Common myeloid progenitor, CD34-positive (primary cell): Measurements from ENCODE around the gene PPID.
"Not testable (repeated sequence)": the region's sequence is repeated elsewhere in the genome, so short reads cannot be mapped to it uniquely, and the experiment has no call there.

Experiments
- CTCF ChIA-PET: fragments of 350-600 bp; sonication (Branson Sonifier 250); formaldehyde crosslinking; loops from one replicate; lab custom pipeline; 2021; ENCODE audit warnings: antibody characterized with exemption; lab: Charles Lee
- POLR2A ChIA-PET: fragments of 350-600 bp; sonication (Branson Sonifier 250); formaldehyde crosslinking; loops from one replicate; lab custom pipeline; 2021; ENCODE audit warnings: antibody characterized with exemption; lab: Charles Lee
- DNase-seq, 3 donors: peaks; one replicate each; pipeline versions ENCODE4 v3.0.0 to v3.0.0-alpha.2; 2013
- H3K27ac ChIP-seq, 2 experiments: 1 replicate in 1 of 2; 2 replicates in 1 of 2; pipeline ENCODE4 v1.7.0; 2013; ENCODE audit warnings: inconsistent platforms in 2 of 2, low read length in 2 of 2, mild to moderate bottlenecking in 2 of 2, low read depth in 1 of 2, moderate library complexity in 1 of 2; ENCODE audit not compliant: severe bottlenecking in 2 of 2, insufficient read depth in 1 of 2, poor library complexity in 1 of 2
- H3K27me3 ChIP-seq, 5 experiments: replicated peaks in 2 of 5; 1 replicate in 3 of 5; 2 replicates in 2 of 5; pipeline versions ENCODE4 v1.6.1 to v1.7.0; 2013; ENCODE audit warnings: low read length in 4 of 5, mild to moderate bottlenecking in 2 of 5, moderate library complexity in 2 of 5, inconsistent platforms in 1 of 5; ENCODE audit not compliant: insufficient read depth in 5 of 5, control insufficient read depth in 4 of 5
- H3K36me3 ChIP-seq, 4 experiments: 1 replicate in 2 of 4; 2 replicates in 2 of 4; pipeline versions ENCODE4 v1.6.1 to v1.7.0; 2013; ENCODE audit warnings: low read length in 3 of 4, control low read depth in 1 of 4, mild to moderate bottlenecking in 1 of 4; ENCODE audit not compliant: control insufficient read depth in 4 of 4, insufficient read depth in 4 of 4
- H3K4me1 ChIP-seq, 4 experiments: 1 replicate in 3 of 4; 2 replicates in 1 of 4; pipeline versions ENCODE4 v1.6.1 to v1.7.1; 2013; ENCODE audit warnings: low read length in 3 of 4, mild to moderate bottlenecking in 3 of 4, control low read depth in 1 of 4, inconsistent platforms in 1 of 4, moderate library complexity in 1 of 4; ENCODE audit not compliant: control insufficient read depth in 4 of 4, insufficient read depth in 4 of 4; ENCODE audit errors: control extremely low read depth in 1 of 4
- H3K4me3 ChIP-seq, 7 experiments: 1 replicate in 4 of 7; 2 replicates in 3 of 7; pipeline versions ENCODE4 v1.5.1 to v1.7.0; 2013; ENCODE audit warnings: mild to moderate bottlenecking in 7 of 7, low read length in 6 of 7, moderate library complexity in 6 of 7, inconsistent platforms in 2 of 7, low read depth in 2 of 7, control low read depth in 1 of 7; ENCODE audit not compliant: insufficient read depth in 4 of 7, control insufficient read depth in 1 of 7; ENCODE audit errors: extremely low read depth in 1 of 7
- H3K9me3 ChIP-seq, 5 experiments: 1 replicate in 4 of 5; 2 replicates in 1 of 5; pipeline versions ENCODE4 v1.6.1 to v1.7.1; 2013; ENCODE audit warnings: low read length in 4 of 5, mild to moderate bottlenecking in 2 of 5, inconsistent platforms in 1 of 5, low read depth in 1 of 5, moderate library complexity in 1 of 5; ENCODE audit not compliant: control insufficient read depth in 4 of 5, insufficient read depth in 2 of 5; ENCODE audit errors: control extremely low read depth in 1 of 5
- WGBS: methylation state at CpG from one replicate; pipeline ENCODE4 v1.1.5; 2013; ENCODE audit not compliant: insufficient coverage; 5-methylcytosine and 5-hydroxymethylcytosine counted together

The PPID gene

GRCh38 chr4:158766434-158767044 is 43.3 kb upstream of the PPID start:
- Histone ChIP-seq H3K27ac (no peak overlapping the region), H3K36me3 (no peaks in the 10 kb centered on the region), H3K9me3 (no peaks in the 10 kb centered on the region), H3K4me3 (no peak overlapping the region), H3K4me1 (peaks cover 10 to 35% (median 21%) of the 10 kb centered on the region in 4 experiments), H3K27me3 (no peaks in the 10 kb centered on the region)
- DNase-seq = peak in 2 of 3 donors; percentile 62 to 83
- 43% methylated on average over 5 of the region's 6 CpGs for WGBS
- CTCF ChIA-PET = interaction anchor here (0.6 to 4.0 kb wide), 4 partner anchors 11 to 401 kb away, joined by 3 to 17 read pairs (median 3); no protein-coding TSS in a partner anchor
- POLR2A ChIA-PET = no interaction called here

- Histone ChIP-seq H3K4me1 (peaks cover 0 to 15% (median 6%) of the 10 kb centered on the region in 4 experiments), H3K27me3 (no peaks in the 10 kb centered on the region), H3K9me3 (no peaks in the 10 kb centered on the region), H3K4me3 (no peak overlapping the region), H3K36me3 (no peaks in the 10 kb centered on the region), H3K27ac (no peak overlapping the region)
- POLR2A ChIA-PET = no interaction called here
- CTCF ChIA-PET = interaction anchor here (0.9 to 1.8 kb wide), 5 partner anchors 11 to 55 kb away, joined by 3 to 5 read pairs (median 3); no protein-coding TSS in a partner anchor
- DNase-seq = no peak
- WGBS = 50% methylated on average over 2 of the region's 2 CpGs
These were observed 40.3 kb upstream of the PPID start for GRCh38 chr4:158763462-158763861.

GRCh38 chr4:158762553-158762952 is 39.4 kb upstream of the PPID start:
- WGBS = 88% methylated on average over 4 of the region's 4 CpGs
- Histone ChIP-seq H3K4me1 (peaks cover 0 to 8% (median 1%) of the 10 kb centered on the region in 4 experiments), H3K9me3 (no peaks in the 10 kb centered on the region), H3K27ac (no peak overlapping the region), H3K36me3 (no peaks in the 10 kb centered on the region), H3K4me3 (no peak overlapping the region), H3K27me3 (no peaks in the 10 kb centered on the region)
- no peak for DNase-seq
- CTCF ChIA-PET = interaction anchor here (0.9 to 1.8 kb wide), 3 partner anchors 11 to 23 kb away, joined by 3 to 5 read pairs (median 4); no protein-coding TSS in a partner anchor
- POLR2A ChIA-PET = no interaction called here

GRCh38 chr4:158760866-158761265 is 37.7 kb upstream of the PPID start:
- no peak for DNase-seq
- ChIA-PET CTCF (no interaction called here), POLR2A (no interaction called here)
- Histone ChIP-seq H3K27me3 (no peaks in the 10 kb centered on the region), H3K4me3 (no peak overlapping the region), H3K36me3 (no peaks in the 10 kb centered on the region), H3K4me1 (no peaks in the 10 kb centered on the region), H3K27ac (no peak overlapping the region), H3K9me3 (peaks cover 0 to 4% (median 0%) of the 10 kb centered on the region in 5 experiments)
- 100% methylated on average over 1 of the region's 4 CpGs for WGBS

- H3K4me1 ChIP-seq, CTCF ChIA-PET, H3K27me3 ChIP-seq, H3K27ac ChIP-seq, DNase-seq, H3K36me3 ChIP-seq, POLR2A ChIA-PET, H3K4me3 ChIP-seq, H3K9me3 ChIP-seq: not testable (repeated sequence)
- WGBS = 97% methylated on average over 11 of the region's 20 CpGs
These were observed 36.3 kb upstream of the PPID start for GRCh38 chr4:158759539-158759938.

GRCh38 chr4:158758703-158759102 is 35.5 kb upstream of the PPID start:
- no peak for DNase-seq
- Histone ChIP-seq H3K4me1 (no peaks in the 10 kb centered on the region), H3K36me3 (no peaks in the 10 kb centered on the region), H3K9me3 (peaks cover 0 to 4% (median 0%) of the 10 kb centered on the region in 5 experiments), H3K27ac (no peak overlapping the region), H3K27me3 (no peaks in the 10 kb centered on the region), H3K4me3 (no peak overlapping the region)
- CTCF ChIA-PET = no interaction called here
- POLR2A ChIA-PET = no interaction called here
- 95% methylated on average over 4 of the region's 4 CpGs for WGBS

GRCh38 chr4:158758142-158758541 is 34.9 kb upstream of the PPID start:
- DNase-seq = no peak
- Histone ChIP-seq H3K4me3 (no peak overlapping the region), H3K27me3 (no peaks in the 10 kb centered on the region), H3K36me3 (no peaks in the 10 kb centered on the region), H3K27ac (no peak overlapping the region), H3K9me3 (peaks cover 0 to 4% (median 0%) of the 10 kb centered on the region in 5 experiments), H3K4me1 (no peaks in the 10 kb centered on the region)
- POLR2A ChIA-PET = no interaction called here
- 50% methylated on average over 2 of the region's 4 CpGs for WGBS
- CTCF ChIA-PET = no interaction called here
